KOPT-K1 (cell line): ENCODE results near the gene THNSL1.
"Not testable (repeated sequence)": the region's sequence is repeated elsewhere in the genome, so short reads cannot be mapped to it uniquely, and the experiment has no call there.

Experiments
- H3K27ac ChIP-seq: fragments of 200-600 bp; sonication (generic); 2 replicates; pipeline ENCODE4 v1.5.1; 2016; ENCODE audit warnings: antibody characterized with exemption, mild to moderate bottlenecking, low read depth, low read length; ENCODE audit not compliant: poor library complexity, severe bottlenecking
- H3K36me3 ChIP-seq: fragments of 200-600 bp; sonication (generic); 2 replicates; pipeline ENCODE4 v1.5.1; 2017; ENCODE audit warnings: antibody characterized with exemption, mild to moderate bottlenecking, low read length, moderate library complexity; ENCODE audit not compliant: insufficient read depth
- H3K9me3 ChIP-seq: fragments of 200-600 bp; sonication (generic); 2 replicates; pipeline ENCODE4 v1.5.1; 2017; ENCODE audit warnings: antibody characterized with exemption, low read length, mild to moderate bottlenecking; ENCODE audit not compliant: insufficient read depth, poor library complexity, severe bottlenecking

THNSL1 gene

DNA sequence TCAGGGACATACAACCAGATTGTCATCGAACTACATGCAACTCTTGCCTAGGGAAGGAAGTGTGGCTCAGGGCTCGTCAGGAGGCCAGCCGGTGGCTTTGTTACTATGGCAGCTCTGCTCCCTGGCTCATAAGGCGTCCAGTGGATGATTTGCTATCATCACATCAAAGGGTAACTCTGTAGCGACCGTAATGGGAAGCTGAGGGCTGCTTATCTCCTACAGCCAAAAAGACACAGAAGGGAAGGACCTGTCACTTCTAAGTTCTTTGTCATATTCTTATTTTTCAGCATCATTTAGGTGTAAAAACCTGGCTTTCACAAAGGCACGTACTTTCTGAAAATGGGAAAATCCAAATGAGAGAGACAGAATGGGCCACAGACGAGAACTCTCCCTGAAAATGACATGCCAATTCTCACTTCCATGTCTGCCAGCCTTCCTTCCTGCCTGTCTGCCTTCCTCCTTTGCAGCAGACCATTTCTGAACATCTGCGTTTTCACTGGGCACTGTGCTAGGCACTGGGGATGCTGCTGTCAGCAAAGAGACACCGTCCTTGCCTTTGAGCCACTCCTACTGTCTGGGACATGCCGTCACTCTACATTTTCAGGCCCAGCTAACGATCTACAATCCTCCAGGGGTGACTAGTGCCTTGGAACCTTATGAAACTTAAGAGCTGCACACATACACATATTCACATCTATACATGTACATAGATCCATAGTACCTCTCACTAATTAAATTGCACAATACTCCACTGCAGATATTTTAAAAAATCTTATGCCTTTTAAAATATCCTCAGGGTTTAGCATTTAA, 27.4 kb upstream of the THNSL1 start:
- H3K27ac ChIP-seq, result no peak overlapping the region
- no peaks in the 10 kb centered on the region for H3K9me3 ChIP-seq
- H3K36me3 ChIP-seq, result no peaks in the 10 kb centered on the region

DNA sequence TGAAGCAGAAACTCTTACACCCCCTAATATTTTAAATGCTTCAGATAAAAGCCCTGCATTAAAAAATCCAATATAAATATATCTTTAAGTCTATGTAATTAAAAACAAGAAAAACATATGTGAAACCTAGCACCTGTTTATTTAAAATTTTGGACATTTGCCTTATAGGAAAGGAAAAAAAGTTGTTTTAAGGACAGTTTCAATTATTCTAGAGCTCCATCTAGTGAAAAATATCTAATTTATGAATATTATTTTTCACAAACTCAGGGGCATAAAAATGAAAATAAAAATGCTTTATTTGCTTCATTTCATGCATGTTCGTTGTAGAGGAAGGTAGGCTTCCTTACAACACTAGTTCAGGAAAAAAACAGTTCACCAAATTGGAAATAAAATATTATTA, 26.5 kb upstream of the THNSL1 start:
- H3K27ac ChIP-seq, result no peak overlapping the region
- no peaks in the 10 kb centered on the region for H3K36me3 ChIP-seq
- H3K9me3 ChIP-seq, result no peaks in the 10 kb centered on the region

DNA sequence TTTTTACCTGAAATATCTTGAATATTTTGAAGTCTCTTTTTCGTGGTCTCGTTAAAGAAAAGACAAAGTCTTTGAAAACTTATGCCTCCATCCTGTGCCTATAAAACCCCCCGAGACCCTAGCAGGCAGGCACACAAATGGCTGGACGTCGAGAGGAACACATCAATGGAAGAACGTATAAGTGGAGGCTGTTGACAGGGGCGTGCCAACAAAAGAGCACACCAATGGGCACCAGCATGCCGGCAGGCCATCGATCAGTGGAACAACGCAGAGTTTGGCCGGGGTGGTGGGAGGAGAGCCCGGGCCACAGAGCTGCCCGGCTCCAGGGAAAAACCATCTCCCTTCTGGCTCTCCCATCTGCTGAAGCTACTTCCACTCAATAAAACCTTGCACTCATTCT, 25.1 kb upstream of the THNSL1 start:
- Histone ChIP-seq H3K36me3 (no peaks in the 10 kb centered on the region), H3K27ac (no peak overlapping the region), H3K9me3 (no peaks in the 10 kb centered on the region)

DNA sequence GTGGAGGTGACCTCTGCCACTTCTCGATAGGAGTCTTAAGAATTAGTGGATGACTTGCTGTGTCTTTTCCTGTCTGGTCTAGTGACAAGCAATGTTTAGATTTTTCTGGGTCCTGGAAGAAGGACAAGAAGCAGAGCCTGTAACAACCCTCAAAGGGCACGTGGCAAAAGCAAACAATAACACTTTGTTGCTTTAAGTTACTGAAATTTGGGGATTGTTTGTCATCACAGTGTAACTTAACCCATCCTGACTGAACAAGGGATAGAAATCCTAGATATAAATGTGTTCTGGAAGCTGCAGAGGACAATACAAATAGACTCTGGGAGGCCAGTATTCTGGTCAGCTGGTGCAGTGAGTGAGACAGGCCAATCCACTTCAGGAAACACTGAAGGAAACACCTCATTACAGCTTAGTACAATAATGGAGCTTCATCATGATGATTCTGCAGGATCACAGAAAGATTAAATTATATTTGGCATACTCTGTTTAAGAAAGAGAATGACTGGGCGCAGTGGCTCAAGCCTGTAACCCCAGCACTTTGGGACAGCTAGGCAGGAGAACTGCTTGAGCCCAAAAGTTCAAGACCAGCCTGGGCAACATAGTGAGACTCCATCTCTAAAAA, 23.8 kb upstream of the THNSL1 start:
- no peak overlapping the region for H3K27ac ChIP-seq
- H3K36me3 ChIP-seq, result no peaks in the 10 kb centered on the region
- H3K9me3 ChIP-seq, result no peaks in the 10 kb centered on the region

DNA sequence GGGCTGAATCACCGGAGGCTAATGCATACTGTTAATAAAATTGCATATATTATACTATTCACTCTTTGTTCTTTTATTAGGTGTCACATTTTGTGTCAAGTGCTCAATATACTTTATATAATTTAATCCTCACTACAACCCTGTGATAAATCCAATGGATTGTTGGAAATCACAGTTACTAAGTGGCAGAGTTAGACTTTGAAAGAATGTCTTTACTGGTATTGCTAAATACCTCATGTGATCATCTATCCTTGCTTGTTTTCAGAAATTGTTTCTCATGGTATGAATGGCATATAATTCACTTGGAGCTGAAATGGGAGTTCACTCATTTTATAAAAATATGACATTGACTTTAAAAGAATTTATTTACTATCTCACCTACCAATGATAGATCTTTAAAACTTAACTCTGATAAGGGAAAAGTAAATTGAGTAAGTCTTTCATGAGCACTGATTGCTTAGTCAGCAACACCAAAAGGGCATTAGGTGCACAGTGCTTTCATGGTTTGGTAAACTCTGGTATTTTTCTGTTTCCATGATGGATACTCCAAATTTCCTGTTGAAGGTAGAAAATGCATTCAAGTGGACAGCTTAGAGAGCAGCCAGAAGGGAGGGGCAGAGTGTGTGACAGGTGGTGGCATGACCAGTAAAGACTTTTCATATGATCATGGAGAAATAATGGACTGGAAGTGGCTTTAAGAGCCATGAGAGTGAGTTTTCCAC, 23.0 kb upstream of the THNSL1 start:
- Histone ChIP-seq H3K9me3 (no peaks in the 10 kb centered on the region), H3K27ac (no peak overlapping the region), H3K36me3 (no peaks in the 10 kb centered on the region)

DNA sequence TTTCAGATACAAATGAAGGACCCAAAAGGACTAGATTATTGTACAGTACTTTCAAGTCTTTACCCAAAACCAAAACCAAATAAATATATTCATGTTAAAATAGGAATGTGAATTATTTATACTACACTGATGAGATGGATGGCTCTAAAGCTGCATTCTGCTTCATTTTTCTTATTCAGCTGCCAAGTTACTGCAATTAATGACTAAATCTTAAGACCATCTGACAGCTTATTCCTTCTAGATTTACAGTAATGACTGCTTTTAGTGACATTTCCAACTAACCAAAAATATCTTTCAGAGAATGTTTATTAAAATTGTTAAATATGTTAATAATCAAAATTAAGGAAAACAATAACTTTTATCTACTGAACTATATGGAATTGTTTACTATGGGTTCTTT, 21.3 kb upstream of the THNSL1 start:
- H3K36me3 ChIP-seq, result no peaks in the 10 kb centered on the region
- peaks cover under 1% of the 10 kb centered on the region for H3K9me3 ChIP-seq
- no peak overlapping the region for H3K27ac ChIP-seq

DNA sequence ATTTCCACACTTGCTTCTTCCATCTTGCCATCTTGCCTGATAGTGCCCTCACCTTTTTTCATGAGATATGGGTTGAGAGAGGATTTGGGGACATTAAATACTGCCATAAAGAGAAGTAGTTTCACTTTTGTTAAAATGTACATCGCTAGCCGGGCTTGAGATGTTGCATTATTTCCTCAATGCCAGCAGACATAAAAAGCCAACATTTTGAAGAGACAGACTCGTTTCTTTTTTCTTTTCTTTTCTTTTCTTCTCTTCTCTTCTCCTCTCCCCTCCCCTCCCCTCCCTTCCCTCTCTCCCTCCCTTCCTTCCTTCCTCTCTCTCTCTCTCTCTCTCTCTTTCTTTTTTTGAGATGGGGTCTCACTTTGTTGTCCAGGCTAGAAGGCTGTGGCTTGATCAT, 18.4 kb upstream of the THNSL1 start:
- no peaks in the 10 kb centered on the region for H3K36me3 ChIP-seq
- H3K27ac ChIP-seq, result no peak overlapping the region
- H3K9me3 ChIP-seq, result peaks cover 15% of the 10 kb centered on the region

DNA sequence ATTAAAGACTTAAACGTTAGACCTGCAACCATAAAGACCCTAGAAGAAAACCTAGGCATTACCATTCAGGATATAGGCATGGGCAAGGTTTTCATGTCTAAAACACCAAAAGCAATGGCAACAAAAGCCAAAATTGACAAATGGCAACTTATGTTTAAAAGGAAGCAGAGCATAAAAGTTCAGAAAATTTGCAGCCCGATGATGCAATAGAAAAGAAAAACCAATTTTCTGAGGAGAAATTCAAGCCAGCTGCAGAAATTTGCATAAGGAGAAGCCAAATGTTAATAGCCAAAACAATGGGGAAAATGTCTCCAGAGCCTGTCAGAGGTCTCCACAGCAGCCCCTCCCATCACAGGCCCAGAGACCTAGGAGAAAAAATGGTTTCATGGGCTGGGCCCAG, 4.8 kb upstream of the THNSL1 start:
- H3K27ac ChIP-seq, H3K9me3 ChIP-seq, H3K36me3 ChIP-seq: not testable (repeated sequence)

DNA sequence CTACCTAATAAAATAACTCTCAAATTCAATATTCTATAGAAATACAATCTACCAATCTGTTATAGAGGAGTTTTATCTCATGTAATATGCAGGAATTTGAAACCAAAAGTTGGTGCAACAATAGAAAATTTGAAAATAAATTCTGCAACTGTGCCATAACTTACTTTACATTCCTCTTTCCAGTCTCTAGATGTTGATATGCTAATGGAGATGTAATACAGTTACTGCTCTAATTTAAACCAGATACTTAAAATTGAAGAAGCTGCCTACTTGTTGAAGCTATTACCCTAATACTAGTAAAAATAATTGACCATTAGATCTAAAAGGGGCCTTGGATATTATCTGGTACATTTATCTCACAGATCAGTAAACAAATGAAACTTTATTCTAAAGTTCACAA, 1.8 kb upstream of the THNSL1 start:
- Histone ChIP-seq H3K27ac (no peak overlapping the region), H3K9me3 (no peaks in the 10 kb centered on the region), H3K36me3 (no peaks in the 10 kb centered on the region)

DNA sequence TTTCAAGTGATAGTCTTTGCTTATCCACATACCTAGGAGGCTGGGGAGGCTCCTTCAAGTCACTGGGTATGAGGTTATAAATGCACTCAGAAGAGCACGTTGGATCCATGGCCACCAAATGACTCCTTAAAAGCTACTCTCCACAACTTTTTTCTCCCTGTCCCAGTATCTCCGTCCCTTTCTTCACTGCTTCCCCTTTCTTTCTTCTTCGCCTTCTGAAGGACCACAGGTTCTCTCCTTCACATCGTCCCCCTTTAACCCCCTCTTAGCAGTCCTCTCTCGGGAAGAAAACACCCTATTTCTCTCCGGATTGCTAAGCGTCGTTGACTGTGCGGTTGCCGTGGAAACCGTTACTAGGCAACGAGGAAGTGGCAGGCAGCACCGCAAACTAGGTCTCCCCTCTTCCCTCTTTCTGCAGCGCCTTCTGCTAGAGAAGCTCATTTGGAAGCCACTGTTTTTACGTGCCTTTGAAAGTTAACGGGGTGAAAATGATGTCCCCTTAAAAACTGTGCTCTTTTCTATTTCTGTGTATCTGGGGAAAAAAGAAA, 510 bp upstream of the THNSL1 start, which contains the start of gene ENKUR:
Gene ENKUR, minus strand, starts transcription at position 331 of the 548 bp plus-strand sequence. Its CDS starts 222 bp downstream, at position 109.
- no peaks in the 10 kb centered on the region for H3K9me3 ChIP-seq
- H3K36me3 ChIP-seq, result no peaks in the 10 kb centered on the region
- H3K27ac ChIP-seq, result peak within 1 kb of the TSS; percentile 84

DNA sequence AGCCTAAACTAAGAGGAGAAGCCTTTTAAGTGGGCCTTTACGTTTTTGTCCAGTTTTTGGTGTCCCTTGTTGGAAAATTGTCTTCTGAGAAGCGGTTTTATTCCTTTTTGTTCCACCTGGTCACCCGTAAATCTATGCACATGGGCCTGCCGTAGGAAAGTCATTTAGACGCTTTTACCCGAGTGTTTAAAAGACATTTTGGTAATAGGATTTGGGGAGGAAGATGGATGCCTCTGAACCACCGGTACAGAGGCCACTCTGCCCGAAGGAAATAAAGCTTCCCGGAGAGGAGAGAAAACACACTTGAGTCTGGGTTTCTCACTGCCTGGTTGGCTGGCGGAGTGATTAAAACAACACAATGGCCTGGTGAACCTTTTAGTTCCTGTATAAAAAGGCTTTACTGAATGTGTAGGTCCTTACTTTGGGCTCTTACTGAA, 760 bp downstream of the THNSL1 start:
- Histone ChIP-seq H3K9me3 (no peaks in the 10 kb centered on the region), H3K27ac (peak overlapping the region; percentile 84), H3K36me3 (no peaks in the 10 kb centered on the region; the same call in 1 of the 2 replicates)

DNA sequence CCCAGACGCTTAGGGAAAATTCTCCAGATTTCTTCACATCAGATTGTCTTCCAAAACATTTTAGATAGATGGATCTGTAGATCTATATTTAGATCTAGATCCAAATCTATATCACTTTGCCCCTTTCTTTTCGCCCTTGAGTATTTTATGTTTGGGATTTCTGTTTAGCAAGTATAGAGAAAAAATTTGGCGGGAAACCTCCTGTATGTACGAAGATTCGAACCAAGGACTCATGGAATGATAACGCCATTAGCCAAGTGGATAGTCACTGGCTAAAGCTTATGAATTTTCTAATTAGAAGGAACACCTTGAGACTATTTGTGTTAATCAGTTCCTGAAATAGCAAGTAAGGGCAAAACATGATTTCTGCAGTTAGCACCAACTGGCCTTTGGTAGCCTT, 1.2 kb downstream of the THNSL1 start:
- H3K27ac ChIP-seq, result peak overlapping the region; percentile 84
- H3K36me3 ChIP-seq, result no peaks in the 10 kb centered on the region; the same call in 1 of the 2 replicates
- no peaks in the 10 kb centered on the region for H3K9me3 ChIP-seq

DNA sequence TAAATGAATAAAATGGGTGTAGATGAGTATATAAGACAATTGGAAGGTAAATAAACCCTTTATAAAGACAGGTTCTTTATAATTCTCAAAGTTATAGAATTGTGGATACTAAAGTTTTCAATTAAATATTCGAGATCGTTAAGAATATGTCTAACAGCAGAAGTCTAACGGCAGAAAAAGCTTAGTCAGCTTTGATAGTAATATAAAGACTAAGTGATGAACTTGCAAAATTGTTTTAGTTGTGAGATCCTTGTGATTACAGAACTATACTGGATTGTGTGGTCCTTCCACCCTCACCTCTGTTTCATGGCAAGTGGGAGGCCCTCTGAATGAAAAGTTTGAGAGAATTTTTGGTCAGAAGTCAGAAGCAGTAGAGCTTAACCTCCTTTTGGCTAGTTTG, 2.3 kb downstream of the THNSL1 start:
- Histone ChIP-seq H3K27ac (no peak overlapping the region), H3K36me3 (no peaks in the 10 kb centered on the region; the same call in none of the 2 replicates), H3K9me3 (no peaks in the 10 kb centered on the region)

DNA sequence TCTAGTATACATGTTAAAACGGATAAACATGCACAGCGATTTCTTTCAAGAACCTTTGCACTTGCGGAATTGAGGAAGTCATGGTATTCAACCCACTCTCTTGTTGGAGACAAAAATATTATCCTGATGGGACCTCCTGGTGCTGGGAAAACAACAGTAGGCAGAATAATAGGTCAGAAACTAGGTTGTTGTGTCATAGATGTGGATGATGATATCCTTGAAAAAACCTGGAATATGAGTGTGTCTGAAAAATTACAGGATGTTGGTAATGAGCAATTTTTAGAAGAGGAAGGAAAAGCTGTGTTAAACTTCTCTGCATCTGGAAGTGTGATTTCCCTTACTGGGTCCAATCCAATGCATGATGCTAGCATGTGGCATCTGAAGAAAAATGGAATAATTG, 6.9 kb downstream of the THNSL1 start:
- Histone ChIP-seq H3K27ac (no peak overlapping the region), H3K9me3 (no peaks in the 10 kb centered on the region), H3K36me3 (peaks cover 5% of the 10 kb centered on the region)

DNA sequence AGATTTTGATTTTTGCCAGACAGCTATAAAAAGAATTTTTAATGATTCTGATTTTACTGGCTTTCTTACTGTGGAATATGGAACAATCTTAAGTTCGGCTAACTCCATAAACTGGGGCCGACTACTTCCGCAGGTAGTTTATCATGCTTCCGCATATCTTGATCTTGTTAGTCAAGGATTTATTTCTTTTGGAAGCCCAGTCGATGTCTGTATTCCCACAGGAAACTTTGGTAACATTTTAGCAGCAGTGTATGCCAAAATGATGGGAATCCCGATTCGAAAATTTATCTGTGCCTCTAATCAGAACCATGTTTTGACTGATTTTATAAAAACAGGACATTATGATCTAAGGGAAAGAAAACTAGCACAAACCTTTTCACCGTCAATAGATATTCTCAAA, 8.1 kb downstream of the THNSL1 start:
- Histone ChIP-seq H3K36me3 (peaks cover 5% of the 10 kb centered on the region), H3K27ac (no peak overlapping the region), H3K9me3 (no peaks in the 10 kb centered on the region)
